ENCODE data around the gene TGOLN2. TPM values are rescaled to one million over a fixed set of nuclear protein-coding genes. Genes with fewer than 3 reads are reported as not detected.
"Not testable (repeated sequence)": the region's sequence is repeated elsewhere in the genome, so short reads cannot be mapped to it uniquely, and the experiment has no call there.

The TGOLN2 gene
- total RNA-seq, 2 donors from 2014 or later: 89.3 to 99.5 TPM

- Histone ChIP-seq H3K9me3 (no peaks in the 10 kb centered on the region), H3K4me1 (peaks cover 0 to 26% of the 10 kb centered on the region in 2 donors), H3K27me3 (no peaks in the 10 kb centered on the region), H3K36me3 (peaks cover 31% of the 10 kb centered on the region), H3K4me3 (peak overlapping the region; percentile 69 to 74), H3K27ac (peak overlapping the region; percentile 85 to 91)
- no peak for DNase-seq (ENCODE audit: low spot score)
- TF ChIP-seq CTCF (IDR thresholded peaks at IDR 0.05): no peak
Observed at GRCh38 chr2:85355073-85355410, 27.3 kb upstream of the TGOLN2 start.

GRCh38 chr2:85354286-85355072, 26.7 kb upstream of the TGOLN2 start, which contains the start of the genes ELMOD3 and RETSAT:
Gene ELMOD3, plus strand, starts transcription at chr2:85354769. Its CDS starts 2,430 bp downstream, at chr2:85357199.
Gene RETSAT, minus strand, starts transcription at chr2:85354528. Its CDS starts 21 bp downstream, at chr2:85354507.
- Histone ChIP-seq H3K4me3 (peak within 1 kb of the TSS; percentile 69 to 74), H3K36me3 (peaks cover 31% of the 10 kb centered on the region), H3K9me3 (no peaks in the 10 kb centered on the region), H3K4me1 (peaks cover 0 to 26% of the 10 kb centered on the region in 2 donors), H3K27me3 (no peaks in the 10 kb centered on the region), H3K27ac (peak within 1 kb of the TSS; percentile 85 to 91)
- TF ChIP-seq CTCF (IDR thresholded peaks at IDR 0.05): no peak
- DNase-seq (ENCODE audit: low spot score): peak; percentile 99

GRCh38 chr2:85353876-85354285, 26.1 kb upstream of the TGOLN2 start:
- H3K27me3 ChIP-seq: no peaks in the 10 kb centered on the region
- H3K4me3 ChIP-seq: peak overlapping the region; percentile 69 to 74
- TF ChIP-seq CTCF (IDR thresholded peaks at IDR 0.05): no peak
- H3K4me1 ChIP-seq: peaks cover 0 to 26% of the 10 kb centered on the region in 2 donors
- peaks cover 34% of the 10 kb centered on the region for H3K36me3 ChIP-seq
- DNase-seq (ENCODE audit: low spot score): peak; percentile 76
- no peaks in the 10 kb centered on the region for H3K9me3 ChIP-seq
- peak overlapping the region; percentile 85 to 91 for H3K27ac ChIP-seq

GRCh38 chr2:85347599-85347998, 19.8 kb upstream of the TGOLN2 start:
- H3K4me3 ChIP-seq: no peak overlapping the region
- peaks cover 0 to 2% of the 10 kb centered on the region in 2 donors for H3K4me1 ChIP-seq
- DNase-seq (ENCODE audit: low spot score): no peak
- no peak overlapping the region for H3K27ac ChIP-seq
- no peak for TF ChIP-seq CTCF (IDR thresholded peaks at IDR 0.05)
- peaks cover 71% of the 10 kb centered on the region for H3K36me3 ChIP-seq
- H3K27me3 ChIP-seq: no peaks in the 10 kb centered on the region
- no peaks in the 10 kb centered on the region for H3K9me3 ChIP-seq

GRCh38 chr2:85344356-85344954, 16.7 kb upstream of the TGOLN2 start:
- Histone ChIP-seq H3K4me1 (no peaks in the 10 kb centered on the region), H3K36me3 (peaks cover 49% of the 10 kb centered on the region), H3K27me3 (no peaks in the 10 kb centered on the region), H3K27ac (no peak overlapping the region), H3K4me3 (no peak overlapping the region), H3K9me3 (no peaks in the 10 kb centered on the region)
- no peak for DNase-seq (ENCODE audit: low spot score)
- no peak for TF ChIP-seq CTCF (IDR thresholded peaks at IDR 0.05)

- H3K4me1 ChIP-seq; DNase-seq (ENCODE audit: low spot score); H3K4me3 ChIP-seq; H3K27ac ChIP-seq; H3K27me3 ChIP-seq; H3K9me3 ChIP-seq: not testable (repeated sequence)
- H3K36me3 ChIP-seq: peaks cover 40% of the 10 kb centered on the region
Observed at GRCh38 chr2:85343207-85343895, 15.6 kb upstream of the TGOLN2 start.

Measured in right atrium auricular region (tissue), 2 donors.